ENCODE data around the gene HRC.

DNA sequence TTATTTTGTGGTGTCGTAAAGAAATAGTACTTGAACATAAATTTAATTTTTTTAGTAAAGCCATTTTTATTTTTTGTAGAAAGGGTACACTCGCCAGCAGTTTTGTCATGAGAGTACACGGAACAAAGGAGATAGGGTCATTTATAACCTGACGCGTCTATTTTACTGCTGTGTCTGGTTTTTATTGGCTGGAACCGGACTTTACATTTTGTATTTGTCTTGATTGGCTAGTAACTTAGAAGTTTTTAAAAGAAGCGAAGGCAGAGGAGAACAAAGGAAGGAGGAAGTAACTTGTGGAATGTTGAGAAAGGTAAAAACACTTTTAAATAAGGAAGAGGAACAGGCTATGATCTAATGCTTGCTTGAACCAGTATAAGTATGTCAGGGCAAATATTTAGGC, 45.8 kb upstream of the HRC start:
- TF ChIP-seq YY1 (IDR thresholded peaks at IDR 0.05; ENCODE audit: insufficient read depth, insufficient read length): no peak
- TF ChIP-seq ZNF274 (IDR thresholded peaks at IDR 0.05; ENCODE audit: low read depth, low read length): no peak
- no peak for TF ChIP-seq SUZ12 (IDR thresholded peaks at IDR 0.05; ENCODE audit: extremely low read depth, insufficient read depth, insufficient read length)
